GM06990 (cell line): ENCODE measurements around the gene CCDC187.

Experiments used
- DNase-seq: peaks from one replicate; pipeline ENCODE4 v3.0.0-alpha.2; 2011; ENCODE audit not compliant: insufficient read length; ENCODE audit errors: extremely low read depth
- H3K27me3 ChIP-seq: replicated peaks from 2 replicates; pipeline ENCODE4 v1.6.0; 2011; ENCODE audit warnings: low read length; ENCODE audit not compliant: control insufficient read depth, insufficient read depth
- H3K36me3 ChIP-seq: 2 replicates; pipeline ENCODE4 v1.5.1; 2011; ENCODE audit warnings: low read length; ENCODE audit not compliant: control insufficient read depth, insufficient read depth
- H3K4me3 ChIP-seq: replicated peaks from 2 replicates; pipeline ENCODE4 v1.5.1; 2011; ENCODE audit warnings: low read depth, mild to moderate bottlenecking, control low read depth, low read length
- TF ChIP-seq, protein P1 (sequence below): IDR thresholded peaks from 2 replicates; pipeline ENCODE4 v1.5.1; 2011; ENCODE audit warnings: low read length, control low read depth, mild to moderate bottlenecking, inconsistent platforms; ENCODE audit not compliant: insufficient read depth, poor library complexity, severe bottlenecking

Gene CCDC187

DNA sequence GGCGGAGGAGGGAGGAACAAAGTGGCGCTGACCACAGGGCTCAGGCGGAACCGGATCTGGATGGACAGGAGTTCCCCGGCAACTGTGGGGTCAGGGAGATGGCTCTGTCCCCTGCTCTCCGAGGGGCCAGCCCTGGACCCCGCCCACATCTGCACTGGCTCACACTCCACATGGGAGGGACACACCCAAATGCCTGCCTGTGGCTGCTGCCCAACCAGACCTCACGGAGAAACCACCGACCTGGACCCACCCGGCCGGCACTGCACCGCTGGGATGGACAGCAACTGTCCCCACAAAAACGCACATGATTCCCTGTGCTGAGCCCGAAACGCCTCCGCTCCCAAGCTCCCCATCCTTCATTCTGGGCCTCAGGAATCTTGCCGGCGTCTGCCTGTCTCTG is 4.8 kb downstream of the CCDC187 start:
- no peak for DNase-seq
- no peaks in the 10 kb centered on the region for H3K36me3 ChIP-seq
- H3K4me3 ChIP-seq, result no peak overlapping the region
- no peaks in the 10 kb centered on the region for H3K27me3 ChIP-seq
- TF ChIP-seq, protein P1, sequence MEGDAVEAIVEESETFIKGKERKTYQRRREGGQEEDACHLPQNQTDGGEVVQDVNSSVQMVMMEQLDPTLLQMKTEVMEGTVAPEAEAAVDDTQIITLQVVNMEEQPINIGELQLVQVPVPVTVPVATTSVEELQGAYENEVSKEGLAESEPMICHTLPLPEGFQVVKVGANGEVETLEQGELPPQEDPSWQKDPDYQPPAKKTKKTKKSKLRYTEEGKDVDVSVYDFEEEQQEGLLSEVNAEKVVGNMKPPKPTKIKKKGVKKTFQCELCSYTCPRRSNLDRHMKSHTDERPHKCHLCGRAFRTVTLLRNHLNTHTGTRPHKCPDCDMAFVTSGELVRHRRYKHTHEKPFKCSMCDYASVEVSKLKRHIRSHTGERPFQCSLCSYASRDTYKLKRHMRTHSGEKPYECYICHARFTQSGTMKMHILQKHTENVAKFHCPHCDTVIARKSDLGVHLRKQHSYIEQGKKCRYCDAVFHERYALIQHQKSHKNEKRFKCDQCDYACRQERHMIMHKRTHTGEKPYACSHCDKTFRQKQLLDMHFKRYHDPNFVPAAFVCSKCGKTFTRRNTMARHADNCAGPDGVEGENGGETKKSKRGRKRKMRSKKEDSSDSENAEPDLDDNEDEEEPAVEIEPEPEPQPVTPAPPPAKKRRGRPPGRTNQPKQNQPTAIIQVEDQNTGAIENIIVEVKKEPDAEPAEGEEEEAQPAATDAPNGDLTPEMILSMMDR, result no peak

DNA sequence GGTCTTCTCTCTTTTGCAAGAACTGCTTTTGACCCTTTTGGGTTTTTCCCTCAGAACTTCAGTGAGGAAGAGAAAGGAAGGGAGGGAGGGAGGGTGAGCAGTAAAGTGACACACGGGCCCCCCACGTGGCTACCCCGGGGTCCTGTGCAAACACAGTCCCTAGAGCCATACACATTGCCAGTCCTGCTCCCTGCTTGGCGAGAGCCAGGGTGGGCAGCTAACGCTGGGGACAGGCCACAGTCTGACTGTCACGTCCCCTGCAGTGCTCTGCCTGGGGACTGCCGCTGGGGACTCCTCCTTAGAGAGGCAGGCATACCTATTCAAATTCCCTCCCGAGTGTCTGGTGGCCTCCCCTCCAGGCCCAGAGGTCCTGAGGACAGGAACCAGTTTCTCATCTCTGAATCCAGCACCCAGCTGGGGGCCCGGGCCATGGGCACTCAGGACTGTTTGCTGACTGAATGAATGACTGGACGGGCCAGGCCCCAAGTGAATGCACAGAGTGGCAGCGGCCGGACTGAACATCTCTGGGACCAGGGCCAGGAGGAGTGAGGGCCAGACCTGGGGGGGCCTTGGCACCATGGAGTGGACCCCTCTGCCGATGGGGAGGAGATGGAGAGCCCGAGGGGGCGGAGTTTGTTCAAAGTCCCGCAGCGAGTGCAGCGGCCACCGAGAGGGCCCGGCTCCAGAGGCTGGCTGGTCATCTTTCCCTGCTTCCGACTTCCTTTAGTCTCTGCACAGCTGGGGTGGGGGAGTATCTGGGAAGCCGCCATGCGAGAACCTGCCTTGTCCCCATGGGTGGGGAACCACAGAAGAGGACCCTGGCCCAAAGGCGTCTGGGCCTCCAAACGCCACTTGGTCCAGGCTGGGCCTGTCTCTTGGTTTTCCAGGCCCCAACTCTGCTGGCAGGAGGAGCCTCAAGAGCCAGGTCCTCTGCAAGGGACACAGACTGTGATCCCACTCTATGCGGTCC is 5.8 kb downstream of the CCDC187 start:
- Histone ChIP-seq H3K27me3 (no peaks in the 10 kb centered on the region; the same call in 1 of the 2 replicates), H3K36me3 (no peaks in the 10 kb centered on the region), H3K4me3 (no peak overlapping the region)
- TF ChIP-seq, protein P1, result no peak
- no peak for DNase-seq

DNA sequence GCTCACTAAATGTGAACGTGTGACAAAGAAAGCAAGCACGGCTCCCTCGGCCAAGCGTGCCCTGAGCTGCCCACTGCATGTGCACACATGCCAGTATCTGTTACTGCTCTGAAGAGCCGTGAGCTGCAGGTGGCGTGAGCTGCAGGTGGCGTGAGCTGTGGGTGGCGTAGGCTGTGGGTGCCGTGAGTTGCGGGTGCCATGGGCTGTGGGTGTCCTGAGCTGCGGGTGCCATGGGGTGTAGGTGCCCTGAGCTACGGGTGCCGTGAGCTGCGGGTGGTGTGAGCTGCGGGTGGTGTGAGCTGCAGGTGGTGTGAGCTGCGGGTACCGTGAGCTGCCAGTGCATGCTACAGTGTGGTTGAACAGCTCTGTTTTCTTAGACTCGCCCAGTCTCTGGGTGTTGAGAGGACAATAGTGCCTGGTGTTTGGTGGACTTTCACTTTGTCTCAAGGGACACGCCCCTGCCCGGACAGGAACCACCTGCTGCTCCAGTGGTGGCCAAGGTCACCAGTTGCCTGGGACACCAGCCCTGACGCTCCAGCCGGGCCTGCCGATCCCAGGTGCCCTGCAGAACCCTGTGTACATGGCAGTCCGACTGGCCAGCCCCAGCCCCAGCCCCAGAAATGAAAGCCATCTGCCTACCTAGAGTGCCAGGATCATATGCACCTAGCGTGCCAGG is 6.7 kb downstream of the CCDC187 start:
- no peak for DNase-seq
- Histone ChIP-seq H3K27me3 (no peaks in the 10 kb centered on the region; the same call in 1 of the 2 replicates), H3K36me3 (no peaks in the 10 kb centered on the region), H3K4me3 (peak overlapping the region; percentile 44)
- TF ChIP-seq, protein P1, result no peak

DNA sequence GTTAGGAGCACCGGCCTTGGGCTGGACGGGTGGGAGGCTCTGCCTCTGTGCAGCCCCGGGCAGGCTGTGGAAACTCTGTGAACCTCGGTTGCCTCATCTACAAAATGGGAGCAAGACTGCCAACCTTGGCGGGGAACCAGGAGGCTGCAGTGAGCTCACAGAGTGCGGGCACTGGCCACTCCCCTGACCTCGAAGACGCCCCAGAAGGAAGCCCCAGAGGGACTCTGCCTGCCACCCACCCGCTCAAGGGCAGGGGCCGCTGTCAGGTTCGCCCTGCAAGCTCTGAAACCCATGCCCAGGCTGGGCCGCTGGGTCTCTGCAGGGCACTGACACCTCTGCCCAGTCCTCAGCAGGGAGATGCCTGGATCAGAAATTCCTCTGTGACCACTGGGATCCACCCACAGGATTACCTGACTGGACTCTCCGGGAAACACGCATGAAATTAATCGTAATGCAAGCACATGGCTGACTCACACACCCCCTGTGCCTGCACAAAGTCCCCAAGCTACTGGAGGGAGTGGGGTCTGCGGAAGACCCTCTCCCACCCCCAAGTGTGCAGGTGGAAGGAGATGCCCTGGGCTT is 7.4 kb downstream of the CCDC187 start:
- H3K36me3 ChIP-seq, result no peaks in the 10 kb centered on the region
- H3K27me3 ChIP-seq, result no peaks in the 10 kb centered on the region; the same call in 1 of the 2 replicates
- H3K4me3 ChIP-seq, result no peak overlapping the region
- TF ChIP-seq, protein P1, result no peak
- no peak for DNase-seq

DNA sequence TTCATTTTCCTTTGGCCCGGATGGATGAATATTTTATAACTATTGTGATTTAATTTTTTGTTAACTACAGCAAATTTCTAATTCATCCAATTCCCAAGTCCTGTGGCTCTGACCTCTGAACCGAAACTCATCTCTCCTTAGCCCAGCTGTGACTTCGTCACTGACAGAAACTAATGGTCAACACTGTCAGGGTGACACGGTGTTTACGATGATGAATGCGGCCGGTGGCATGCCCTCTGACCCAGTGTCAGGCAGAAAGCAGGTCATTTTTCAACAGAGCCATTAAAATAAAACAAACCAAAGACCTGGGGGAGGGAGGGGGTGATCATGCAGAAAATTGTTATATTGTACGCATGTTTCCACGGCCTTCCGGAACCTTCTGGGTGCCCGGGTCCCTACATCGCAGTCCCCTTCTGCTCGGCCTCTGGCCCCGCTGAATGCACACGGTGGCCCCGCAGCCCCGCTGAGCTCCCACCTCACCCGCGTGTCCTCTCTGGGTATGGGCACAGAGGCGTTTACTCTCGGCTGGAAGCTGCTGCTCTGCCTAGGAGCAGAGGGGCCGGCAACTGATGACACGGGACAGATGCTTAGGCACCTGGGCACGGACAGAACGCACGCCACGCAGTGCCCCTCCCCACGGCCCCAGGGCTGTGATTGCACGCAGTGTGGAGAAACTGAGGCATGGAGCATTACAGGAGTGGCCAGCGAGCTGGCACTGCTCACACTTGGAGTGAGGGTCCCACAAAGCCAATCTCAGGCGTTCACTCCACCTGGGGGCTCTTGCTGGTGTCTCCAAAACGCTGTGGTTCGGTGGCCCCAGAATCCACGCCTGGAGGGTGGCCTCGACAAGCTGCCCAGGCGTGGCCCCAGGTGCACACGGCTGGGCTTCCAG is 8.1 kb downstream of the CCDC187 start:
- no peaks in the 10 kb centered on the region; the same call in 1 of the 2 replicates for H3K27me3 ChIP-seq
- TF ChIP-seq, protein P1, result no peak
- no peak overlapping the region for H3K4me3 ChIP-seq
- no peaks in the 10 kb centered on the region for H3K36me3 ChIP-seq
- no peak for DNase-seq
